Keratinocyte (primary cell): Measurements from ENCODE around the gene ATF5.

ENCODE experiments used
- CTCF ChIP-seq, 3 experiments: IDR thresholded peaks in 1 of 3; conservative IDR thresholded peaks in 1 of 3; optimal IDR thresholded peaks in 1 of 3; 2 replicates in 2 of 3; 3 replicates in 1 of 3; pipeline versions ENCODE3 to v1.5.1; 2011; ENCODE audit warnings: low read length in 3 of 3, mild to moderate bottlenecking in 3 of 3, moderate library complexity in 2 of 3, control low read depth in 1 of 3, inconsistent platforms in 1 of 3; ENCODE audit not compliant: insufficient read depth in 2 of 3; ENCODE audit errors: extremely low read depth in 1 of 3
- EZH2 ChIP-seq: IDR thresholded peaks from one replicate; pipeline ENCODE4 v1.6.1; 2012; ENCODE audit warnings: inconsistent platforms, mild to moderate bottlenecking, low read length, moderate library complexity

- no peak for TF ChIP-seq CTCF (optimal IDR thresholded peaks at IDR 0.05 in 1 of 3, IDR thresholded peaks at IDR 0.05 in 1 of 3, conservative IDR thresholded peaks at IDR 0.05 in 1 of 3; ENCODE audit: extremely low read depth in 1 of 3, insufficient read depth in 2 of 3, low read length in 3 of 3)
- no peak for TF ChIP-seq EZH2
Observed at GRCh38 chr19:49956115-49956495, 27.1 kb downstream of the ATF5 start.
